SIG-M5 treated with dmso at 0.1 percent for 504 hours (cell line): ENCODE measurements around the gene ACTN3.
"Not testable (repeated sequence)": the region's sequence is repeated elsewhere in the genome, so short reads cannot be mapped to it uniquely, and the experiment has no call there.

Source experiments
- DNase-seq: peaks from one replicate; lab custom pipeline; 2025; ENCODE audit not compliant: unreplicated experiment; lab: John Stamatoyannopoulos, UW

The ACTN3 gene

GRCh38 chr11:66546368-66546965, at the start of gene ACTN3:
TSS of gene ACTN3 (plus strand) at chr11:66546903. CDS start at chr11:66546938, 35 bp downstream.
- no peak for DNase-seq

- DNase-seq = no peak
These were observed 49.5 kb upstream of the ACTN3 start for GRCh38 chr11:66497206-66497605.

- DNase-seq = no peak
These were observed 48.2 kb upstream of the ACTN3 start for GRCh38 chr11:66498506-66498905.

- no peak for DNase-seq
These were observed 41.4 kb upstream of the ACTN3 start for GRCh38 chr11:66505276-66505816.

GRCh38 chr11:66509131-66509561, 37.6 kb upstream of the ACTN3 start:
- DNase-seq = no peak

GRCh38 chr11:66510271-66510989, 36.3 kb upstream of the ACTN3 start, which contains the start of gene BBS1:
TSS of gene BBS1 (plus strand) at chr11:66510635. CDS start at chr11:66510660, 25 bp downstream.
- DNase-seq = peak; percentile 64

GRCh38 chr11:66510990-66511339, 35.7 kb upstream of the ACTN3 start:
- no peak for DNase-seq

- DNase-seq = no peak
These were observed 23.1 kb upstream of the ACTN3 start for GRCh38 chr11:66523611-66524010.

GRCh38 chr11:66524304-66525040, 22.2 kb upstream of the ACTN3 start:
- DNase-seq = no peak

GRCh38 chr11:66529069-66529468, 17.6 kb upstream of the ACTN3 start:
- DNase-seq = no peak

- no peak for DNase-seq
These were observed 17.0 kb upstream of the ACTN3 start for GRCh38 chr11:66529655-66530054.

- no peak for DNase-seq
These were observed 15.6 kb upstream of the ACTN3 start for GRCh38 chr11:66530927-66531709.

- DNase-seq = no peak
These were observed 14.9 kb upstream of the ACTN3 start for GRCh38 chr11:66531841-66532240.

GRCh38 chr11:66532784-66533183, 13.9 kb upstream of the ACTN3 start:
- DNase-seq = no peak

GRCh38 chr11:66539170-66539869, 7.4 kb upstream of the ACTN3 start:
- DNase-seq = no peak

GRCh38 chr11:66539870-66540213, 6.9 kb upstream of the ACTN3 start:
- DNase-seq = no peak

GRCh38 chr11:66540598-66540997, 6.1 kb upstream of the ACTN3 start:
- DNase-seq = not testable (repeated sequence)

GRCh38 chr11:66541892-66542291, 4.8 kb upstream of the ACTN3 start:
- DNase-seq = no peak

GRCh38 chr11:66542362-66542761, 4.3 kb upstream of the ACTN3 start:
- no peak for DNase-seq
